Tibial nerve (tissue), 4 donors: Measurements from ENCODE around the gene TDRKH.

Experiments used
- CTCF ChIP-seq, 5 experiments: fragments of 200-600 bp in 3 of 5; fragments of 450-650 bp in 2 of 5; sonication (generic) in 3 of 5; IDR thresholded peaks; one replicate each; pipeline ENCODE4 v1.5.1; 2016 to 2019; ENCODE audit warnings: antibody characterized with exemption in 5 of 5, mild to moderate bottlenecking in 3 of 5, moderate library complexity in 2 of 5
- EP300 ChIP-seq, 2 donors: sonication (generic); formaldehyde crosslinking; IDR thresholded peaks; one replicate each; pipeline ENCODE4 v1.6.1; 2017; ENCODE audit warnings: antibody characterized with exemption in 2 of 2, mild to moderate bottlenecking in 1 of 2
- POLR2A ChIP-seq, 2 donors: fragments of 450-650 bp; IDR thresholded peaks; one replicate each; pipeline ENCODE4 v1.6.1; 2017; ENCODE audit warnings: antibody characterized with exemption in 2 of 2, mild to moderate bottlenecking in 2 of 2, moderate library complexity in 2 of 2

GRCh38 chr1:151787689-151788088 lies 2.6 kb downstream of the TDRKH start:
- TF ChIP-seq CTCF (IDR thresholded peaks at IDR 0.05) (no peak), POLR2A (IDR thresholded peaks at IDR 0.05) (no peak), EP300 (IDR thresholded peaks at IDR 0.05) (no peak)
